ENCODE results near the gene OXNAD1. TPM values are rescaled to one million over a fixed set of nuclear protein-coding genes. Genes with fewer than 3 reads are reported as not detected.
"Not testable (repeated sequence)": the region's sequence is repeated elsewhere in the genome, so short reads cannot be mapped to it uniquely, and the experiment has no call there.

Gene OXNAD1
- total RNA-seq, 1 donor from 2014 or later, result 26.6 TPM

DNA sequence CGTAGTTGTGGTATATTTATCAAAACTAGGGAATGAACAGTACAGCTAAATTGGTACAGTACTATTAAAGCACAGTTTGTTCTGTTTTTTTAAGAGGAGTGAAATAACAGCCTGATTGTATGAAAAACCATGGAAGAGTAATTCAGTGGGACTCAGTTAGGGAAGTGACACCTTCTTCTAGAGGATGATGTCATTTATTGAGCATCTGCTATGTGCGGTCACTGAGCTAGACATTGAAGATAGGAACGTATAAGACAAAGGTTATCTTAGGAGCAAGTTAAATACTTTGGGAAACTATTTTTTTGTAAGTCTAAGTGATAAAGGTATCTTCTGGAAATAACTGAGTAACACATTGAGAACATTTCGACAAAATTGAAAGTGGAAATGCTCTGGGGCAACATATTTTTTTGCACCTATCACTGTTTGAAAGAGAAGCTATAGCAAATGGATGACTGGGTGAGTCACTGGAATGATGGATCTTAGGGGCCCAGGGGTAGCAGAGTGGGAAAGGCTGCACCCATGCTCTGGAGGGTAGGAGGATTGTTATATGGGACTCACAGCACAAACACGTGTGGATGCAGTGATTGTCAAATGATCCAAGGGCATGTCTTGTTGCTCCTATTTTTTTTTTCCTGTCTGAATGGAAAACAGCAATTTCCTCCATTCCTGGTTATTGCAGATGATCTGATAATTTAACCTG is 43.0 kb downstream of the OXNAD1 start:
- H3K27me3 ChIP-seq (ENCODE audit: control insufficient read depth in 3 of 3, insufficient read depth in 3 of 3, low read length in 3 of 3), result no peaks in the 10 kb centered on the region
- no peak overlapping the region for H3K4me3 ChIP-seq (ENCODE audit: low read length in 3 of 3)
- no peaks in the 10 kb centered on the region for H3K9me3 ChIP-seq (ENCODE audit: control insufficient read depth in 3 of 3, low read length in 3 of 3)
- peaks cover 6 to 12% (median 10%) of the 10 kb centered on the region in 3 donors for H3K36me3 ChIP-seq (ENCODE audit: control insufficient read depth in 3 of 3, insufficient read depth in 3 of 3, low read length in 3 of 3)
- H3K9ac ChIP-seq (ENCODE audit: low read depth in 1 of 3, low read length in 3 of 3), result no peak overlapping the region
- peaks cover 13 to 17% (median 14%) of the 10 kb centered on the region in 3 donors for H3K4me1 ChIP-seq (ENCODE audit: control insufficient read depth in 3 of 3, insufficient read depth in 3 of 3, low read length in 3 of 3)
- H3K27ac ChIP-seq (ENCODE audit: low read depth, low read length), result no peak overlapping the region

GRCh38 chr3:16308727-16309126 is 43.7 kb downstream of the OXNAD1 start:
- no peak overlapping the region for H3K27ac ChIP-seq (ENCODE audit: low read depth, low read length)
- H3K4me1 ChIP-seq (ENCODE audit: control insufficient read depth in 3 of 3, insufficient read depth in 3 of 3, low read length in 3 of 3), result peaks cover 13 to 19% (median 15%) of the 10 kb centered on the region in 3 donors
- peaks cover 7 to 12% (median 10%) of the 10 kb centered on the region in 3 donors for H3K36me3 ChIP-seq (ENCODE audit: control insufficient read depth in 3 of 3, insufficient read depth in 3 of 3, low read length in 3 of 3)
- H3K9me3 ChIP-seq (ENCODE audit: control insufficient read depth in 3 of 3, low read length in 3 of 3), result no peaks in the 10 kb centered on the region
- H3K4me3 ChIP-seq (ENCODE audit: low read length in 3 of 3), result no peak overlapping the region
- no peaks in the 10 kb centered on the region for H3K27me3 ChIP-seq (ENCODE audit: control insufficient read depth in 3 of 3, insufficient read depth in 3 of 3, low read length in 3 of 3)
- H3K9ac ChIP-seq (ENCODE audit: low read depth in 1 of 3, low read length in 3 of 3), result no peak overlapping the region

GRCh38 chr3:16309558-16309957 is 44.5 kb downstream of the OXNAD1 start:
- Histone ChIP-seq H3K4me3 (ENCODE audit: low read length in 3 of 3) (no peak overlapping the region), H3K4me1 (ENCODE audit: control insufficient read depth in 3 of 3, insufficient read depth in 3 of 3, low read length in 3 of 3) (peaks cover 13 to 22% (median 20%) of the 10 kb centered on the region in 3 donors), H3K36me3 (ENCODE audit: control insufficient read depth in 3 of 3, insufficient read depth in 3 of 3, low read length in 3 of 3) (peaks cover 9 to 12% (median 10%) of the 10 kb centered on the region in 3 donors), H3K27ac (ENCODE audit: low read depth, low read length) (no peak overlapping the region), H3K27me3 (ENCODE audit: control insufficient read depth in 3 of 3, insufficient read depth in 3 of 3, low read length in 3 of 3) (no peaks in the 10 kb centered on the region), H3K9me3 (ENCODE audit: control insufficient read depth in 3 of 3, low read length in 3 of 3) (no peaks in the 10 kb centered on the region), H3K9ac (ENCODE audit: low read depth in 1 of 3, low read length in 3 of 3) (no peak overlapping the region)

DNA sequence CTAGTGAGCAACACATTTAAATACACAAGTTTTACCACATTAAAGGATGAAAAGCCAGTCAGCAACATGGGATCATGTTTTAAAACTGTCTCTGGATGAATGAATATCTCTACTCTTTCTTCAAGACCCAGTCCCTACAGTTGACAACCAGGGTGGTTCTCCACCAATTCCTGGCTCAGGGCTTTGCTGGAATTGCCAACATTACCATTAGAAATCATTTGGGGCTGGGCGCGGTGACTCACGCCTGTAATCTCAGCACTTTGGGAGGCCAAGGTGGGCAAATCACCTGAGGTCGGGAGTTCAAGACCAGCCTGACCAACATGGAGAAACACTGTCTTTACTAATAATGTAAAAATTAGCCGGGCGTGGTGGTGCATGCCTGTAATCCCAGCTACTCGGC is 45.5 kb downstream of the OXNAD1 start:
- not testable (repeated sequence) for H3K27ac ChIP-seq (ENCODE audit: low read depth, low read length)

GRCh38 chr3:16311960-16312451 is 47.0 kb downstream of the OXNAD1 start:
- Histone ChIP-seq H3K36me3 (ENCODE audit: control insufficient read depth in 3 of 3, insufficient read depth in 3 of 3, low read length in 3 of 3) (peaks cover 11 to 17% (median 15%) of the 10 kb centered on the region in 3 donors), H3K4me1 (ENCODE audit: control insufficient read depth in 3 of 3, insufficient read depth in 3 of 3, low read length in 3 of 3) (peaks cover 13 to 22% (median 20%) of the 10 kb centered on the region in 3 donors), H3K27ac (ENCODE audit: low read depth, low read length) (peak overlapping the region; percentile 54), H3K9ac (ENCODE audit: low read depth in 1 of 3, low read length in 3 of 3) (peak overlapping the region in 2 of 3 donors; percentile 17 to 25), H3K27me3 (ENCODE audit: control insufficient read depth in 3 of 3, insufficient read depth in 3 of 3, low read length in 3 of 3) (no peaks in the 10 kb centered on the region), H3K4me3 (ENCODE audit: low read length in 3 of 3) (no peak overlapping the region), H3K9me3 (ENCODE audit: control insufficient read depth in 3 of 3, low read length in 3 of 3) (no peaks in the 10 kb centered on the region)

More for the DNA sequence above, 45.5 kb downstream of the OXNAD1 start:
- Histone ChIP-seq H3K36me3 (ENCODE audit: control insufficient read depth in 3 of 3, insufficient read depth in 3 of 3, low read length in 3 of 3) (peaks cover 2 to 12% (median 10%) of the 10 kb centered on the region in 3 donors), H3K4me1 (ENCODE audit: control insufficient read depth in 3 of 3, insufficient read depth in 3 of 3, low read length in 3 of 3) (peaks cover 13 to 22% (median 20%) of the 10 kb centered on the region in 3 donors)
- not testable (repeated sequence) for H3K27me3 ChIP-seq (ENCODE audit: control insufficient read depth in 3 of 3, insufficient read depth in 3 of 3, low read length in 3 of 3); H3K4me3 ChIP-seq (ENCODE audit: low read length in 3 of 3); H3K9me3 ChIP-seq (ENCODE audit: control insufficient read depth in 3 of 3, low read length in 3 of 3); H3K9ac ChIP-seq (ENCODE audit: low read depth in 1 of 3, low read length in 3 of 3)

DNA sequence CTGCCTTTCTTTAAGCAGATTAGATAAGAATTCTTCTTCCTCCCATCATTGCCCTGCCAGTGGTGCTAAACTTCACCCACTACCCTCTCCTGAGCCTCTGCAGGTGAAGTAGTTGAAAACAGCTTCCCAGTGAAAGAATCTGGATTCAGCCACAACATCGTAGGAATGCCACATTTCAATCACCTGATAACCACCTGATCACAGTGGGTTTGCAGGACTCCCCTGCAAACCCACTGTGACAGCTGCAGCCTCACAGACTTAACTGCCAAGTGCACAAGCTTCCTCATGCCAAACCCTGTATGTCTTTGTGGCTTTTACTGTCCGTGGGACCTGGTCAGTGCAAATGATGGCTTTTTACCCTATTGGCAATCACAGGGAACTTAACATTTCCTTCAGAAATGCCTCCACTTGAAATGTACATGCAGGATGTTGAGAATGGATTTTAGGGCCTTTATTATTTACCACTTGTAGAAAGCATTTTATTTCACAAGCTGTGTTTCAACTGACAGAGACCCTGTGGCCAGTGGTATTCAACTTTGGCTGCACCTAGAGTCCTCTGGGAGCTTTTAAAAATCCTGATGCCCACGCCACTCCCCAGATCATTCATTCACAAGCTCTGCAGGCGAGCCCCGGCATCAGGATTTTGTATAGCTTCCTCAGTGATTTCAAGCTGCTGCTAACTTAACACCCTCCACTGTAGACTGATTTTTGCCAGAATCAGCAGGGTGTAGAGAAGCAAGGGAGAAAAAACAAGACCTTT is 49.1 kb downstream of the OXNAD1 start:
- H3K36me3 ChIP-seq (ENCODE audit: control insufficient read depth in 3 of 3, insufficient read depth in 3 of 3, low read length in 3 of 3), result peaks cover 17 to 21% (median 18%) of the 10 kb centered on the region in 3 donors

DNA sequence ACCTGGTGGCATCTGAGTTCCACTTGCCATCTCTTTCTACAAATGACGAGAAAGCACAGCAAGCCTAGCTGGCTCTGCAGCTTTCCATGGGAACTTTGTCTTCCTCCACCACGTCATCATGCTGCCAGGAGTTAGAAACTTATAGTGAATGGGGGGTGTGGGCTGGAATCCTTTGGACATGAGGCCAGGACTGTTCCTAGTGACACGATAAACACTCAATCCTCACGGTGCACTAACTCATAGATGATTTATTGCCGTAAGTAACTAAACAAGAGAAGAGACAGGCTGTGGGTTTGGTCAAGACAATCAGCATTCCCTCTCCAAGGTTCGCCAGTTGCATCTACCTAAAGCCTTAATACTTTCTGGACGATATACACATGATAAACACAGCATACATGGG is 50.6 kb downstream of the OXNAD1 start:
- Histone ChIP-seq H3K27me3 (ENCODE audit: control insufficient read depth in 3 of 3, insufficient read depth in 3 of 3, low read length in 3 of 3) (no peaks in the 10 kb centered on the region), H3K9me3 (ENCODE audit: control insufficient read depth in 3 of 3, low read length in 3 of 3) (no peaks in the 10 kb centered on the region), H3K27ac (ENCODE audit: low read depth, low read length) (no peak overlapping the region), H3K4me3 (ENCODE audit: low read length in 3 of 3) (no peak overlapping the region), H3K36me3 (ENCODE audit: control insufficient read depth in 3 of 3, insufficient read depth in 3 of 3, low read length in 3 of 3) (peaks cover 17 to 31% (median 25%) of the 10 kb centered on the region in 3 donors), H3K9ac (ENCODE audit: low read depth in 1 of 3, low read length in 3 of 3) (no peak overlapping the region), H3K4me1 (ENCODE audit: control insufficient read depth in 3 of 3, insufficient read depth in 3 of 3, low read length in 3 of 3) (peaks cover 13 to 22% (median 20%) of the 10 kb centered on the region in 3 donors)

More for the DNA sequence above, 49.1 kb downstream of the OXNAD1 start:
- Histone ChIP-seq H3K9ac (ENCODE audit: low read depth in 1 of 3, low read length in 3 of 3) (no peak overlapping the region), H3K27ac (ENCODE audit: low read depth, low read length) (no peak overlapping the region), H3K4me3 (ENCODE audit: low read length in 3 of 3) (no peak overlapping the region), H3K4me1 (ENCODE audit: control insufficient read depth in 3 of 3, insufficient read depth in 3 of 3, low read length in 3 of 3) (peaks cover 13 to 22% (median 20%) of the 10 kb centered on the region in 3 donors), H3K9me3 (ENCODE audit: control insufficient read depth in 3 of 3, low read length in 3 of 3) (no peaks in the 10 kb centered on the region), H3K27me3 (ENCODE audit: control insufficient read depth in 3 of 3, insufficient read depth in 3 of 3, low read length in 3 of 3) (no peaks in the 10 kb centered on the region)

GRCh38 chr3:16316396-16316795 is 51.4 kb downstream of the OXNAD1 start:
- no peaks in the 10 kb centered on the region for H3K9me3 ChIP-seq (ENCODE audit: control insufficient read depth in 3 of 3, low read length in 3 of 3)
- H3K4me3 ChIP-seq (ENCODE audit: low read length in 3 of 3), result no peak overlapping the region
- no peak overlapping the region for H3K9ac ChIP-seq (ENCODE audit: low read depth in 1 of 3, low read length in 3 of 3)
- no peaks in the 10 kb centered on the region for H3K27me3 ChIP-seq (ENCODE audit: control insufficient read depth in 3 of 3, insufficient read depth in 3 of 3, low read length in 3 of 3)
- H3K27ac ChIP-seq (ENCODE audit: low read depth, low read length), result no peak overlapping the region
- peaks cover 17 to 21% (median 18%) of the 10 kb centered on the region in 3 donors for H3K4me1 ChIP-seq (ENCODE audit: control insufficient read depth in 3 of 3, insufficient read depth in 3 of 3, low read length in 3 of 3)
- H3K36me3 ChIP-seq (ENCODE audit: control insufficient read depth in 3 of 3, insufficient read depth in 3 of 3, low read length in 3 of 3), result peaks cover 17 to 37% (median 31%) of the 10 kb centered on the region in 3 donors

GRCh38 chr3:16316847-16317560 is 52.0 kb downstream of the OXNAD1 start:
- peaks cover 12 to 17% (median 15%) of the 10 kb centered on the region in 3 donors for H3K4me1 ChIP-seq (ENCODE audit: control insufficient read depth in 3 of 3, insufficient read depth in 3 of 3, low read length in 3 of 3)
- H3K9ac ChIP-seq (ENCODE audit: low read depth in 1 of 3, low read length in 3 of 3), result no peak overlapping the region
- H3K4me3 ChIP-seq (ENCODE audit: low read length in 3 of 3), result no peak overlapping the region
- no peaks in the 10 kb centered on the region for H3K9me3 ChIP-seq (ENCODE audit: control insufficient read depth in 3 of 3, low read length in 3 of 3)
- no peak overlapping the region for H3K27ac ChIP-seq (ENCODE audit: low read depth, low read length)
- H3K36me3 ChIP-seq (ENCODE audit: control insufficient read depth in 3 of 3, insufficient read depth in 3 of 3, low read length in 3 of 3), result peaks cover 16 to 43% (median 35%) of the 10 kb centered on the region in 3 donors
- H3K27me3 ChIP-seq (ENCODE audit: control insufficient read depth in 3 of 3, insufficient read depth in 3 of 3, low read length in 3 of 3), result no peaks in the 10 kb centered on the region
